Nasal cavity respiratory epithelium epithelial cell of viscerocranial mucosa (primary cell): Measurements from ENCODE around the gene VWA2. TPM values are rescaled to one million over a fixed set of nuclear protein-coding genes. Genes with fewer than 3 reads are reported as not detected.

ENCODE experiments used
- total RNA-seq: library from RNA; depleted of rRNA; stranded (reverse); fragments of >200 nt; gene quantifications from 2 replicates; pipeline ENCODE4 v1.2.3, GENCODE V29; 2014

VWA2 gene
- 2.7 and 4.7 TPM in 2 replicates for total RNA-seq

DNA sequence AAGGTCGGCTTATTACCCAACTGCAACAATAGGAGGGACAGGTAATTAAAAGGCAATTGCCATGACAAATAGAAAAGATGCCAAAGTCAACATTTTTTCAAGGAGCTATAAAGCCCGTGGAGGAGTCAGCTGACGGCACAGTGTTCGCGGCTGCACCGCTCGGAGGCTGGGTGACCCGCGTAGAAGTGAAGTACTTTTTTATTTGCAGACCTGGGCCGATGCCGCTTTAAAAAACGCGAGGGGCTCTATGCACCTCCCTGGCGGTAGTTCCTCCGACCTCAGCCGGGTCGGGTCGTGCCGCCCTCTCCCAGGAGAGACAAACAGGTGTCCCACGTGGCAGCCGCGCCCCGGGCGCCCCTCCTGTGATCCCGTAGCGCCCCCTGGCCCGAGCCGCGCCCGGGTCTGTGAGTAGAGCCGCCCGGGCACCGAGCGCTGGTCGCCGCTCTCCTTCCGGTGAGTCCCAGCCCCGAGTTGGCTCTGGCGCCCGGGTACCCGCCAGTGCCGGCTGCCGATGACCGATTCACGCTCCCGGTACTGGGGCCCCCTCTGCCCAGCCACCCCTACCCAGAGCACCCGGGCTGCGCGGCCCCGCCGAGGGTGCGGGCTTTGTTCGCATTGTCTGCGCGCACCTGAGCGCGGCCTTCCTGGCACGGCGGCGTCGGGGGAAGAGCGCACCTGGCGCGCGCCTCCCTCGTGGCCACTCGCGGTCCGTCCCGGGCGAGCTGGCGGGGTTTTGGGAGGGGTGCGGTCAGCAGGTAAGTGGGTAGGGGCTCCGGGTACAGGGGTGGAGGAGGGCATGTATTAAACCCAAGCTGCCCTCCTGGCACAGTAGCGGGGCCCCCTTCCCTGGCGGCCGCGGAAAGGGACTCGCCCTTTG, at the start of gene VWA2:
Gene VWA2 (plus strand): TSS at position 138 of the 877 bp plus-strand sequence. CDS start 9,460 bp downstream, outside the sequence.

Other genes starting within 250 kb of the VWA2 start
- 1.6 and 7.9 TPM in 2 replicates for gene ADRB1, start 195.4 kb upstream of the VWA2 start, total RNA-seq
- gene CCDC186, start 65.1 kb upstream of the VWA2 start, total RNA-seq, result 32.7 and 34.9 TPM in 2 replicates
- gene TDRD1, start 59.9 kb upstream of the VWA2 start, total RNA-seq, result not detected in 2 replicates
- gene AFAP1L2, start 165.2 kb downstream of the VWA2 start, total RNA-seq, result 9.3 and 18.8 TPM in 2 replicates